GM19025 (cell line): Measurements from ENCODE around the gene ARHGEF4.

Source experiments
- ATAC-seq: cut with Tn5 transposase; IDR thresholded peaks from one replicate; pipeline ENCODE4 v1.9.1; 2021; ENCODE audit warnings: mild to moderate bottlenecking, low read depth, moderate library complexity; ENCODE audit not compliant: unreplicated experiment

ARHGEF4 gene

DNA sequence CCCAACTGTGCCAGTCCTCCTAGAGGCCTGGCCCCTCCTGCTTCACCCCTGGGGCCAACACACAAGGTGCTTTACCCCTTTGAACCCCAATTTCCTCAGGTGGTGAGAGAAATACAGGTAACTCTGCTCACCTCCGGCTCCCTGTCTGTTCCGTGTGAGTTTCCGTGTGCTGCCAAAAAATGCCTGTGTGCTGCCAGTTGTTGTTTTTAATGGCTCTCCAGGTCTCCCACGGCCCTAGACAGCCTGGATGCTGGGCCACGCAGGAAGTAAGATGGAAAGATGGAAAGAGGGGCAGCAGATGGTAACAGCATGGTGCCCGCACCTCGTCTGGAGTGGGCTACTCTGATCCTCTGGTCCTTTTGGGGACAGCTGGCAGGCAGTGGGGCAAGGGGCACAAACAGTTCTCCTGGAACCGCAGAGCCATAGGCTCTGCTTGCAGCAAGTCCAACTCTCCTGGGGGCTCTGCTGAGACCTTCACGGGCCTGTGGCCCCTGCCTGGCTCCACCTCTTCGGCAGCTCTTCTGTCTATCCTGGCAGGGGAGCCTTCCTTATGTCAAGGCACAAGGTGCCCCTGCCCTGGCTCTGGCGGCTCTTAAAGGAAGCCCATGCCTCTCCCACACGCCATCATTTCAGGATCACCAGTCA is 4.3 kb upstream of the ARHGEF4 start:
- no peak for ATAC-seq

DNA sequence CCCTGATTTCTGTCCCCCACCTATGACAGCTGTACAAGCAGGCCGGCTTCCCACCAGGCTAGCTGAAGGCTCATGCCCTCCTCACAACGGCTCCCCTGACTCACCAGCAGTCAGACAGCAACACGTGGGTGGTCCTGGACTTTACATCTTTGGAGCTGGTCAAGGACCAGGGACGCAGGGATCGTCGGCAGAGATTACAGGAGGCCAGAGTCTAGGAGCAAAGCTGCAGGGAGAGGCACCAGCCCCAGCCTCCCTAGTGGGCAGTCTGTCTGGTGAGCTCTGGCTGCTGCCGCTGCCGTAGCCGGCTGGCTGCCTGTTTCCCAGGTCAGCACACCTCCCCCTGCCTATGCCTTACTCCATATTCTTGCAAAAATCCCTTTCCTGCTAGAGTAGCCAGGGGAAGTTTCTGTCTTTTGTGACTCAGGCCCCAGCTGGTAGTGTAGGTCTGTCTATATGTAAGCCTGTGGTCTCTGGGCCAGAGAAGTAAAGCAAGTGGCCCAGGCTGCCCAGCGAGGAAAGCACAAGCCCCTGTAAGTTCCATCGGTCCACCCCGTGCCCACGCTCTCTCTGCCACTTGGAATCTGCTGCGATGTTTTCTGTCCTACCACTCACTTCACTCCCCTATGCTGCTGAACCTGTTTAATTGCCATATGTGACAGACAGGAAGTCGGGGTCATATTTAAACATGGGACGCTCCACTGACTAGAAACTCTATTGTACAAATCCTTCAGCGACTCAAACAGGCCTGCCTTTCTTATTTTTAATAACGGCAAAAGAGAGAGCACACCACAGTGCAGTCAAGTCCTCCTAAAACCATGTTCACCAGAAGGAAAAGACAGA is 2.4 kb upstream of the ARHGEF4 start:
- no peak for ATAC-seq

DNA sequence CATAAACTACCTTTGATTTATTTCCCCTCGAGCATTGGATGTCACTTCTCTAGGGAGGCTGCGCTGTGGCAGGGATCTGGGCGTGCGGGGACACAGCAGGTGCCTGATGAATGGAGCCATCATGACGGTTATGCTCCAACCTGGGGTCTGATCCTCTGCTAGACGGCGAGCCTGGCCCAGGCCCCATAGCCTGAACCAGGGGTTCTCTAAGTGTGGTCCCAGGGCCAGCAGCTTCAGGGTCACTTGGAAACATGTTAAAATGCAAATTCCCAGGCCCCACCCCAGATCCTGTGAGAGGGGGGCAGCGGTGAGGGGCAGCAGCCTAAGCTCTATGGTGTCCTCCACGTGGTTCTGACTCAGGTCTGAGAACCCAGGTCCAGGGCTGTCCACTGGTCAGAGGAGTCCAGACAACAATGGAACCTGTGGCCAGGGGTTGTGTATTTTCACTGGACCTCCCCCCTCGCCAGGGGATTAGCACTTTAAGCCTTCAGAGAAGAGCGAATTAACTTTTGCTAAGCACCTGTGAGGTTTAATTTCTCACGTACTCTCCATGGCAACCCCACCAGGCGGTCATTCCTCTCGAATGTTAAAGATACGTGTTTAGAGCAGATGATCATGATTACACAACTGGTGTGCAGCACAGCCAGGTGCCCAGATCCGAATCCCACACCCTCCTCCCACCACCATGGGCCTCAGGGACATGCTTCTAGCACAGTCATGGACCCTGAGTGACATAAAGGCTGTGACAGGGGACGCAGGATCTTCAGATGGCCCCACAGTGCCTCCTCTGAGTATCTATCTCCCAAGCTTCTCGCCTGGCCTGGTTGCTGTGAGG is 1.6 kb upstream of the ARHGEF4 start:
- ATAC-seq = no peak

DNA sequence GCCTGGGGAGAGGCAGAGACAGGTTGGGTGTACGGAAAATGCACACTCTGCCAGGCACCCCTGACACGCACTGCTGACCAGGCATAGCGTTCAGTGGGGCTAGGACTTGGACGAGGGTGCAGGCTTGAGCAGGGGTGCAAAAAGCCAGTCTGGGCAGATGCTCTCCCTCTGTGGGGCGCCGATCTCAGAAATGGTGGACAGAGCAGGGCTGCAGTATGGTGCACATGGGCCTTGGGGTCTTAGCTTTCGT is 1.0 kb upstream of the ARHGEF4 start:
- ATAC-seq = no peak

DNA sequence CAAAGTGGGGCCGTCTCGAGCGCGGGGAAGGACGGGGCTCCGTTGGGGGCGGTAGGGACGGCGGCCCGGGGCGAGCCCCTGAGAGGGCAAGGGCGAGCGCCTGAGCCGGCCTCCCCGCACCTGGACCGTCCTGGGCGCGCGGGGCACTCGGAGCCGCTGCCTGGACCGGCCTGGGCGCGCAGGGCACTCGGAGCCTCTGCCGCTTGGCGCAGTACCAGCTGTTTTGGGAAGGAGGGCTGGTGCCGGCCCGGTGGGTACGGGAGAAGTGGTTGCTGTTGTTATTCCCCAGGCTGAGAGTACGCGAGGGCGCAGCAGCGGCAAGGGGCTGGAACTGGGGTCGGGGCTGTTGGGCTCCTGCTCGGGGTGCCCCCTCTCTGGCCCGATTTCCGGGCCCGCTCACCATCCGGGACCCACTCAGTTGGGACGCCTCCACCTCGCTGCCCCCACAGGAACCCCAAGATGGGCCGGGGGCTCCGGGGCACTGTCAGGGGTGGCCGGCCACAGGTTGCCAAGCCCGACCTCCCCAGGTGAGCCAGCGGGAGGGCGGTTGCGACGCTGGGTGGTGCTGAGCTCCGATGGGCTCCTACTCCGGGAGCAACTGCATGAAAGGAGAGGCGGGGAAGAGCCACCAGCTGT is 579 bp downstream of the ARHGEF4 start:
- ATAC-seq = no peak

DNA sequence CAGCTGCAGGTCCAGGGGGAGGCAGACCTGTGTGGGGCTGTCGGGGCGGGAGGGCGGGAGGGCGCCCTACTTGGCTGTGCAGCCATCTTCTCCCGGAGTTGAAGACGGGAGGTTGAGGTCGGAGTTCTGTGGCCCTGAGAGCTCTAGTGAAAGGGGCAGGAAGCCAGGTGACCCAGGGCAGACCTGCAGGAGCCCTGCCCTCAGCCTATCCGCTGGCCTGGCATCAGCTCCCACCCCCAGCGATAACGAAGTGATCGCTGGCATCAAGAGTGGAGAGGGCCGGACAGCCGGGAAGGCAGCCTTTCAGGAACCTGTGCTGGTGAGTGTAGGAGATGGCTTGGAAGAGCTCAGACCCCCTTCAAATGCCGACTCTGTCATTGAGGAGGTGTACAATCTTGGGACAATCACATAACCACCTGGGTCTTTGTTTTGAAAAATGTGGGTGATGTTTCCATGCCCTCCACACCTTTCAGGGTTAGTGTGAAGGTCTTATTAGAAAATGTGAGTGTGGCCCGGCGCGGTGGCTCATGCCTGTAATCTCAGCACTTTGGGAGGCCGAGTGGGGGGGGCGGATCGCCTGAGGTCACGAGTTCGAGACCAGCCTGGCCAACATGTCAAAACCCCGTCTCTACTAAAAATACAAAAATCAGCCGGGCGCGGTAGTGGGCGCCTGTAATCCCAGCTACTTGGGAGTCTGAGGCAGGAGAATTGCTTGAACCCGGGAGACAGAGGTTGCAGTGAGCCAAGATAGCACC is 1.3 kb downstream of the ARHGEF4 start:
- ATAC-seq = no peak

DNA sequence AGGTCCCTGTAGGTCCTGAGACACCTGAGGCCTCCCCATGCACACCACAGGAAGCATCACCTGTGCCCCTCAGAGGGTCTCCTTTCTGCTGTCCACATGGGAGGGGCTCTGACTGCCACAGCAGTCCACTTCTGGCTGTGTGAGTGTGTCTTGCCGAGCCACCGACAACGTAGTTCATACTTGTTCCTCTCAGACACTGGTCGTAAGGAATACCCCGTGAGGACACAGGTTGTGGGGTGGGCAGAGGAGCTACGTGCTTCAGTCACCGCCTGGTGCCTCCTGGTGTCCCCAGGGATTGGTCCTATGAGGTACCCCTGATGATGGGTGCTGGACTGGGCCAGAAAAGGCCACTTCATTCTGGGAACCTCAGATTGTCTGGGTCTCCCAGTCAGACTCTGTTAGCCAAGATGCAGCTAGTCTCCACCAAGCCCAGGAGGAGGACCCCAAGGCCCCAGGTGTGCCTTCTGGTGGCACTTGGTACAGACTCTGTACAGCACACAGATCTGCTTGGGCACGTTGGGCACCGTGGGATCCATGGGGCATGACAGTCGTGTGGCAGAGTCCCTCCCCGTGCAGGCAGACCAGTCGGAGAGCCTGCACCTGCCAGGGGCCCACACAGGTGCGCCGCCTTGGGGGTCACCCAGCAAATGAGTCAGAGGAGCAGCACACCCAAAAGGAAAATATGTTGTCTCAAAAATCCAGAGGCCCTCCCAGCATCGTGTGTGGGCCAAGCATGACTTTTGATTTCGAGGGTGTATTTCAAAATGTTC is 2.5 kb downstream of the ARHGEF4 start:
- ATAC-seq = no peak

DNA sequence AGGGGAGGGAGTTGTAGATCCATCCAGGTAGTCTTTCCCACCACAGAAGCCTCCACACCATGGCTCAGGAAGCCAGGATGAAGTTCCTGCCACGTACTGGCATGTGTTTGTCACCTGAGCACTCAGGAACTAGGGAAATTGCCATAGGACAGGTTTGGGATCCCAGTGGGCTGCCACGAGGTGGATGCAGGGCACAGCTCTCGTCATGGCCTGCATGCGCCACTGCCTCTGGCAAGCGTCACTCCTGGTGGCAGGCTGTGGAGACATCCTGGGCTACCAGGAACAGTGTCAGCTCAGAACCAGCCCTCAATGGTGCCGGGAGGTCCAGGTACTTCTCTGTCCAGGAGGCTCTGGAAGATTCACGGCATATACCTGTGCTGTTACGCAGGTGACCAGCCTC is 3.8 kb downstream of the ARHGEF4 start:
- ATAC-seq = no peak

DNA sequence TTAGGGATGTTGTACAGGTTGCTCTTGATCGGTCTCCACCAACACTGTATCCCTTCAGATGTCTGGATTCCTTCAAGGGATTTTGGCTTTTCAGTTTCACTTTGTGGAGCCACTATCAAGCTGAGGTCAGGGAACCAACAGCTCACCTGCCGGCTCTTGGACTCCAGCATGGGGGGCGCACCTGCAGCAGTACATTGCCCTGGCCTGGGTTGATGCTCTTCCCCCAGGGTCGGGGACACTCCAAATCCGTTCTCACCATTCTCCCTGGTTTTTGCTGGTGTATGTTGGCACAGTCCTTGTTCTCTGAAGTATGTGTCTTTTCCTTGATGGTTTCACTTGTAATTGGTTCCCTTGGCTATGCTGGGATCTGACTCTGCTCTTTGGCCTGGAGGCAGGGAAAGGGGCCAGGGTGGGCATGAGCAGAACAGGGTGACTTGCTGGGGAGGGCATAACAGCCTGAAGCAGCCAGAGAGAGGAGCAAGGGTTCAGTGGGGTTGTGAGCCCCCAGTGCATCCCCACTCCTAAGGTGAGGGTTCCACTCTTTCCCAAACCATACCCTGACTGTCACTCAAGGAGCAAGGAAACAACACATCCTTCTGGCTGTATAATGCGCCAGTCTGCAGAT is 5.1 kb downstream of the ARHGEF4 start:
- no peak for ATAC-seq

DNA sequence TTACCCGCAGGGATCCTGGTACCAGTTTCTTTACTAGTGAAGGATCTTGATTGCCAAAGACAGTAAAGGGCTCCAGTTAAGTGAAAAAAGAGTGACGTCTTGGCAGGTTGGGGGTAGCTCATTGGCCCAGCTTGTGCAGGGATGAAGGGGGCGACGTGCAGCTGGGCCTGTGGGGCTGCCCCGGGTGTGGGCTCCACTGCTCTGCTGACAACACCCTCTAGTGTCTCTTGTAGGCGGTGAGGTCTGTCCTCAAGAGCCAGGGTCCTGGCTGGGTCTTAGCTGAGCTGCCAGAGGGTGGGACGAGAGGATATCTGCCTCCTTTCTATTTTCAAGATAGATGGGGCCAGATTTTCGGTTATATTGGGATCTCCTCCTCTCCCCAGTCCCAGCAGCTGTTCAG is 6.1 kb downstream of the ARHGEF4 start:
- no peak for ATAC-seq

DNA sequence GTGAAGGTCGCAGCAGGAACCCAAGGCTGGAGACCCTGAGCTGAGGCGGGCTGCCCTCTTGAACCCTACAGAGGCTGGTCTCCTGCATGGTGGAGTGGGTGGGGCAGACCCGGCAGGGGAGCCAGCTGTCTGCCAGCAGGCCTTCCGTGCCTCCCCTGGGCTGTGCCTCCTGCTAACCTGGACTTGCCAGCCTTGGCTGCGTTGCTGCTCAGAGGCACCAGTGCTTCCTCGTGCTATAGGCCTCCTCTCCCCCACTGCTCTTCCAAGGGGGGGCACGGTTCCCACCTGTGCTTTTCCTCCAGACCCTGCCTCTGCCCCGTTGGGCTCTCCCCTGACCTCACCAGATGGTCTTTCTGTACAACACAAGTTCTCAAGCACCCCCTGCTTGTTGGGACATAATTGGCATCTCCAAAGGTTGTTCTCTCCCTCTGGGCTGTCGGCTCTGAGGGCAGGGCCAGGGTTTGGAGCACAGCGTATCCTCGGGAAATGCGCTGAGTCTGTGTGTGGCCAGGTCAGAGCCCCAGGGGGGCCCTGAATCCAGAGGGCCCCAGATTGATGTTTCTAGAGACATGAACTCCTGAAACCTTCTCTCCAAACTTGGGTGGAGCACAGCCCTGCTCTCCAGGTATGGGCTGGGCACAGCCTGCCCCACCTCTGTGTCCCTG is 6.7 kb downstream of the ARHGEF4 start:
- ATAC-seq = no peak

DNA sequence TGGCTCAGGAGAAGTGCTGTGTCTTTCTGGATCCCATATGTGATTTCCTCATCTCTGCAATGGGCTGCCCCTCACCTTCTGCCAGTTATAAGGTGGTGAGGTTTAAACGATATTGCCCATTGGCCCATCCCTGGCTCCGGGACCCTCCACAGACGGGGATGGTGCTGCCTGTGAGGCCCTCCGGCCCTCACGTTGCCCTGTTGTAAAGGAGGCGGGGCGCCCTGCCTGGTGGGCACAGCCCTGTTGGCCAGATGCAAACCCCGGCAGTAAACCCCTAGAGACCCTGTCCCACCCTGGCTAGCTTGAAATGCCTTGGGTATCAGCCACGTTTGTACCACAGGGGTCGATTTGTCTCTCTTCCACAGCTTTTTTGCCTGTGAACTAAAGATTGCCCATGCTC is 7.4 kb downstream of the ARHGEF4 start:
- ATAC-seq = no peak

DNA sequence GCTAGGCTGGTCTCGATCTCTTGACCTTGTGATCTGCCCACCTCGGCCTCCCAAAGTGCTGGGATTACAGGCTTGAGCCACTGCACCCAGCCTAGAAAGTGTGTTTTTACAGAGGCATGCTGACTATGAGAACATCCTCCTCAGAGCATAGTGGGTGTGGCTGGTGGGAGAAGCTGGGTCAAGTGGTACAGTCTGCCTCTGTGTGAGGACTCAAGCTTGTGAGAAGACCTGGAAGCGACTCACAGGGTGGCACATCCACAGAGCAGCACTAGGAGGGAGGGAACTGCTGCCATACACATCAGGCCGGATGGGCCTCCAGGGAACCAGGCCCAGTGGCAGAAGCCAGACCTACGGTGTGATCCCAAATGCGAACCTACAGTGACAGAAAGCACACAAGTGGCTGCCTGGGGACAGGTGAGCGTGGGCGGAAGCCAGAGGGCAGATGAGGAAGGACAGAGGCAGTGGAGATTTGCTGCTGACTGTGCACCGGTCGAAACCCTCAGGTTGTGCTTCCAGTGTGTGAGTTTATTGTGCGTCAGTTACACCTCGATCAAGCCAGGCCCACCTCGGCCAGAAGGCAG is 8.9 kb downstream of the ARHGEF4 start:
- ATAC-seq = no peak

DNA sequence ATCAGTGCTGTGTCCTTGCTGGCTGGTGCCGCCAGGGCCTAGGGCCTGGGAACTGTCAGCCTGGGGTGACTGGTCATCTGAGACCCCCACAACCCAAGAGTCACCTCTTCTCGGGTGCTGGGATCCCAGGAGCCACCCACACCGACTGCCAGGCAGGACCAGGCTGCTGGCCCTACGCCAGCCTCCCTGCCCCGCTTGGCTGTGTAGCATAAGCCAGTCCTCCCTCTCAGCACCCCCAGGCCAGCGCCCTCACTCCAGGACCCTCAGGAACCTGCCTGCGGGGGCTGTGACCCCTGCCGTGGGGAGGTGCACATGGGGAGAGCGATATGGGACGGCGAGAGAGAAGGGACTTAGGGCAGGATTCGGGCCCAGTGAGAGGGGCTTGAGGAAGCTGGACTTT is 9.5 kb downstream of the ARHGEF4 start:
- no peak for ATAC-seq

DNA sequence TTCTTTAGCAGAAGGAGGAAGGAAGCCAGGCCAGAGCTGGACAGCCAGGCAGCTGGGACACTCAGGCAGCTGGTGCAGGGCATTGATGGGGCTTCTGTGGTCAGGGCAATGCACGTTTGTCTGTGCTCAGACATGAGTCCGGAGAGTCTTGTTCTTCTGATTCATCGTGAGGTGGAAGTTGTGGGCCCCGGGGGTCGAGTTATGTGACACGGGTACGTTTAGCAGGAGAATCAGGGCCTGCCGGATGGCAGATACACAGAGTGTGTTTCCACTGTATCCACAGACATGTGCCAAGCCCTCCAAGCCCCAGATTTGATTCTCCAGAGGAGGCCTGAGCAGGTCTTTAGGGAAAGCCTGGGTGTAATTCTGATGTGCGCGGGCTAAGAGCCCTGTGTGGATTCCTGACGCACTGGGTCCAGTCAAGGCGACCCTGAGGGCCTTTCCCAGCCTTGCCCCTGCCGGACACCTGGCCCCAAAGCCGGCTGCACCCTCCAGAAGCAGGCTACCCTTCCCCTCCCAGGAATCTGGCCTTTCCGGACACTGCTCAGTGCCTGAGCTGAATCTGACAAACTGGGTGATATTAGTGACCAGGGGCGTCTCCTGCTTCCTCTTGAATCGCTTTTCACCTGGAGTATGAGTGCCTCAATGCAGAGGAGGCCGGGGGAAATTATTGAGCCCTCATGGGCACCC is 10.1 kb downstream of the ARHGEF4 start:
- no peak for ATAC-seq

DNA sequence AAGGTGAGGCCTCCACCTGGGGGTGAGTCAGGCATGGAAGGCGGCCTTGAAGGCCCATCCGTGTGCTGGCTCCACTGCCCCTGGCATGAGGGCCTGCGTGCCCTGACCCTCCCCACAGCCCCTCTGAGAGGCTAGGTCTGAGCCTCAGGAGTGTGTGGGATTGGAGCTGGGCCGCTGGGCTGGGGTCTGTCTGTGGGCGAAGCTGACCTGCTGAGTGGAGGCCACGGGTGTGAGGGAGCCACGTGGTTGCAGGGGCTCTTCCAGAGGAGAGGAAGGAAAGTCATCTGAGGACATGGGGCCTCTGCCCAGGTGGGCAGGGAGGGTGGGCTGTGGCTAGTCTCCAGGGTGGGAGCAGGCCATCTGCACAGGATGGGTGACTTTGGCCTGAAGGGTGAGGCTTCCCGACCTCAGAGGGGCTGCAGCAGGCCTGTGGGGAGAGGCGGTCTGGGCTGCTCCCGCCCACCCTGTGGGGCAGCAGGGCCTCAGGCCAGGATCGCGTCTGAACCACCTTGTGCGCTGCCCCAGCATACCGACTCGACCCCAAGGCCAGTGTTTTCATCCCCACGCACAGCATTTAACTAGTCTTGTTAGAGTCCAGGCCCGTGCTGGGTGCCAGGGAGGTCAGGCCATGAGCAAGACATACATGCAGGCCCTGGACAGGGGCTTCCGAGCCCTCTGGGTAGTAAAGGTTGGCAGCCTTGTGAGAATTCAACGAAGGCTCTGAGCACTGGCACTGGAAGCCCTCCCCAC is 11.2 kb downstream of the ARHGEF4 start:
- no peak for ATAC-seq

DNA sequence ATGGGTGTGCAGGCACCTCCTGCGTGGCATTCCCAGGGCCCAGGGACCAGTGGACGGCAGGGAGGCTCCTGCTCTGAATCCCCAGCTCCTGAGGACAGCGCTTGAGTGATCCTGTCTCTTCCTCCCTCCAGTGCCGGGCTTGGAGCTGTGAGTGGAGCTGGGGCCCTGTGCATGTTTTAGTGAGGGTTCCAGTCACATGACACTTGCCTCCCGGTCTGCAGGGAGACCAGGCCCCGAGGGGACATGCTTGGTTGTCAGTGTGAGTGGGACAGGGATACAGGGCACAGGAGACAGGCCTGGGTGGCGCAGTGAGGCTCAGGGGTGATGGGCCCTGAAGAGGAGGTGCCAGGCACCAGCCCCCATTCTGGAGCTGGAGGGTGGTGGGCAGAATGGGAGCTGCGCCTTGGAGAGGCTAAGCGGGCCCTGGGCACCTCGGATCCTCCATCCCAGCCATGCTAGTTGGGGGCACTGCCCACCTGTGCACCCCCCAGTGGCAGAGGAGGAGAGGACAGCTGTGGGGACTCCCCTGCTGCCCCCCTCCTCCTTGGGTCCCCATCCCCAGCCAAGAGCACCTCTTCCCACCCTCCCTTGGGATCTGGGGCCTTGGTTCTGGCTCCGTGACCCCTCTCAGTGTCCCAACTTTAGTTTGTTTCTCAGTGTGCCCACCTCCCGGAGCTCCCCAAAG is 12.0 kb downstream of the ARHGEF4 start:
- no peak for ATAC-seq
